Upper lobe of right lung (tissue), 1 donor: ENCODE data around the gene SMCO1. TPM values are rescaled to one million over a fixed set of nuclear protein-coding genes. Genes with fewer than 3 reads are reported as not detected.

Source experiments
- ATAC-seq: fragments of 200-7000 bp; cut with Tn5 transposase; one replicate; pipeline ENCODE4 v1.9.1; 2020; ENCODE audit warnings: mild to moderate bottlenecking, moderate library complexity
- DNase-seq: peaks from one replicate; pipeline ENCODE4 v3.0.0-alpha.2; 2020
- H3K27ac ChIP-seq: fragments of 200-600 bp; one replicate; pipeline ENCODE4 v1.8.0; 2022
- H3K27me3 ChIP-seq: fragments of 200-600 bp; one replicate; pipeline ENCODE4 v1.8.0; 2022; ENCODE audit warnings: mild to moderate bottlenecking
- H3K36me3 ChIP-seq: fragments of 200-600 bp; one replicate; pipeline ENCODE4 v1.8.0; 2022
- H3K4me1 ChIP-seq: fragments of 200-600 bp; one replicate; pipeline ENCODE4 v1.8.0; 2022
- H3K4me3 ChIP-seq: fragments of 200-600 bp; one replicate; pipeline ENCODE4 v1.8.0; 2022; ENCODE audit warnings: mild to moderate bottlenecking
- H3K9me3 ChIP-seq: fragments of 200-600 bp; one replicate; pipeline ENCODE4 v1.8.0; 2022
- intact Hi-C: fragments of 100-400 bp; cut with DNase I; formaldehyde crosslinking; loops from one replicate; pipeline ENCODE4 v1.11.0; 2022
- long read RNA-seq: library from polyadenylated mRNA; unstranded; transcript quantifications from one replicate; pipeline ENCODE4 v2.0.0, GENCODE V29; 2021
- total RNA-seq: library from RNA; stranded (reverse); fragmentation: NEBNext Ultra II Directional; extraction: Animal tissue kit (Norgen Biotek cat#: 25700); gene quantifications from one replicate; pipeline ENCODE4 v1.2.1, GENCODE V29; 2021
- TF ChIP-seq, protein P1 (sequence below): fragments of 200-600 bp; IDR thresholded peaks from one replicate; pipeline ENCODE4 v1.8.0; 2022; ENCODE audit warnings: antibody characterized with exemption
- donor health status: DM: no; HTN: yes; CAD: no; lungs with severe emphysema.

Gene SMCO1, protein sequence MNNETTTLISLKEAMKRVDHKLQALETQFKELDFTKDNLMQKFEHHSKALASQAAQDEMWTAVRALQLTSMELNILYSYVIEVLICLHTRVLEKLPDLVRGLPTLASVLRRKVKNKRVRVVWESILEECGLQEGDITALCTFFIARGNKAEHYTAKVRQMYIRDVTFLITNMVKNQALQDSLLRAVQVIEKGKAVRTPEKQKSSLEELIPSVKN
- not detected for total RNA-seq
- long read RNA-seq: 0 reads

GRCh38 chr3:196514913-196515621 is at the start of gene SMCO1:
SMCO1 (minus strand) TSS chr3:196515346; CDS start chr3:196515209, 137 bp downstream.
- no peaks in the 10 kb centered on the region for H3K4me1 ChIP-seq
- H3K4me3 ChIP-seq: no peak within 1 kb of the TSS
- DNase-seq: no peak
- no peak within 1 kb of the TSS for H3K27ac ChIP-seq
- H3K9me3 ChIP-seq: peaks cover 16% of the 10 kb centered on the region
- ATAC-seq: no peak
- intact Hi-C loops: no loop called here
- H3K27me3 ChIP-seq: no peaks in the 10 kb centered on the region
- no peaks in the 10 kb centered on the region for H3K36me3 ChIP-seq
- TF ChIP-seq, protein P1, sequence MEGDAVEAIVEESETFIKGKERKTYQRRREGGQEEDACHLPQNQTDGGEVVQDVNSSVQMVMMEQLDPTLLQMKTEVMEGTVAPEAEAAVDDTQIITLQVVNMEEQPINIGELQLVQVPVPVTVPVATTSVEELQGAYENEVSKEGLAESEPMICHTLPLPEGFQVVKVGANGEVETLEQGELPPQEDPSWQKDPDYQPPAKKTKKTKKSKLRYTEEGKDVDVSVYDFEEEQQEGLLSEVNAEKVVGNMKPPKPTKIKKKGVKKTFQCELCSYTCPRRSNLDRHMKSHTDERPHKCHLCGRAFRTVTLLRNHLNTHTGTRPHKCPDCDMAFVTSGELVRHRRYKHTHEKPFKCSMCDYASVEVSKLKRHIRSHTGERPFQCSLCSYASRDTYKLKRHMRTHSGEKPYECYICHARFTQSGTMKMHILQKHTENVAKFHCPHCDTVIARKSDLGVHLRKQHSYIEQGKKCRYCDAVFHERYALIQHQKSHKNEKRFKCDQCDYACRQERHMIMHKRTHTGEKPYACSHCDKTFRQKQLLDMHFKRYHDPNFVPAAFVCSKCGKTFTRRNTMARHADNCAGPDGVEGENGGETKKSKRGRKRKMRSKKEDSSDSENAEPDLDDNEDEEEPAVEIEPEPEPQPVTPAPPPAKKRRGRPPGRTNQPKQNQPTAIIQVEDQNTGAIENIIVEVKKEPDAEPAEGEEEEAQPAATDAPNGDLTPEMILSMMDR: no peak

DNA sequence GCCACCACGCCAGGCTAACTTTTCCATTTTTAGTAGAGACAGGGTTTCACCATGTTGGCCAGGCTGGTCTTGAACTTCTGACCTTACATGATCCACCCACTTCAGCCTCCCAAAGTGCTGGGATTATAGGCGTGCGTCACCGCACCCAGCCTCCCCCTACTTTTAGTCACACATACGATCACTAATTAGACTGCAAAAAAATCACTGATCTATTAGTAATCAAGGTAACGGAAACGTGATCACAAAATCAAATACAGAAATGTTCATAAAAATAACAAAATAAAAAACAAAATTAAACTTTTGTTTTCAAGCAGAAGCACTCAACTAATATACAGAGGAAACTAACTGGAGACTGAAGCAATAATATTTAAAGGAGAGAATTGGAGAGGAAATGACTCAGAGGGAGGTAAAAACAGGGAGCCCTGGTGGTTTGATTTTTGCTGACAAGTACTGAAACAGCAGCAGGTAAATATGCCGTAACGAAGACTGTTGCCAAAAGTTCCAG is 48.6 kb upstream of the SMCO1 start:
- no peak overlapping the region for H3K4me3 ChIP-seq
- intact Hi-C loops: no loop called here
- no peaks in the 10 kb centered on the region for H3K9me3 ChIP-seq
- TF ChIP-seq, protein P1: no peak
- peaks cover 5% of the 10 kb centered on the region for H3K4me1 ChIP-seq
- peaks cover 27% of the 10 kb centered on the region for H3K36me3 ChIP-seq
- H3K27ac ChIP-seq: no peak overlapping the region
- DNase-seq (no peak), ATAC-seq (no peak)
- no peaks in the 10 kb centered on the region for H3K27me3 ChIP-seq

- Histone ChIP-seq H3K9me3 (no peaks in the 10 kb centered on the region), H3K27ac (no peak overlapping the region), H3K4me1 (no peaks in the 10 kb centered on the region), H3K36me3 (peaks cover 20% of the 10 kb centered on the region), H3K4me3 (no peak overlapping the region), H3K27me3 (no peaks in the 10 kb centered on the region)
- ATAC-seq (no peak), DNase-seq (no peak)
- TF ChIP-seq, protein P1: no peak
- intact Hi-C loops: no loop called here
Measured at GRCh38 chr3:196559826-196560225, 44.7 kb upstream of the SMCO1 start.

DNA sequence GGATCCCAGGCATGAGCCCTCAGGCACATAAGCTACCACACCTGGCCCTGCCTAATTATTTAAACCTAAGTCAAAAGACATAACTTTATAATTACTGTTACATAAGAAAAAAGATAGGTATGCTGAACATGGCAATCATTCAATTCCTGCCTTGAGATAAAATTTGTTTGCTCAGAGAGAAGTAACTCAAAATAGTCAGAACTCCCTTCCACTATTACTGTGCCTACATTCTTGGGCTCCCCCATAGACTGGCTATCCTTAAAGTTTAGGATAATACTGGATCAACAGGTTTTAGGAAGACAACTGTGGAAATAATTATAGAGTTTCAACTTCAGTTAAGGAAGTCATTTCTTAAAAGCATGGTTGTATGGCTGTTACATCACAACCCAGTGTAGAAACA is 43.3 kb upstream of the SMCO1 start:
- Histone ChIP-seq H3K27me3 (no peaks in the 10 kb centered on the region), H3K4me1 (no peaks in the 10 kb centered on the region), H3K9me3 (no peaks in the 10 kb centered on the region), H3K4me3 (no peak overlapping the region), H3K27ac (no peak overlapping the region), H3K36me3 (peaks cover 32% of the 10 kb centered on the region)
- intact Hi-C loops: no loop called here
- TF ChIP-seq, protein P1: no peak
- no peak for DNase-seq
- no peak for ATAC-seq

GRCh38 chr3:196557236-196557635 is 42.1 kb upstream of the SMCO1 start:
- DNase-seq: no peak
- Histone ChIP-seq H3K27me3 (no peaks in the 10 kb centered on the region), H3K9me3 (no peaks in the 10 kb centered on the region), H3K4me3 (no peak overlapping the region), H3K4me1 (no peaks in the 10 kb centered on the region), H3K27ac (no peak overlapping the region), H3K36me3 (peaks cover 32% of the 10 kb centered on the region)
- intact Hi-C loops: no loop called here
- TF ChIP-seq, protein P1: no peak
- ATAC-seq: no peak
